ENCODE data around the gene FAR2.
"Not testable (repeated sequence)": the region's sequence is repeated elsewhere in the genome, so short reads cannot be mapped to it uniquely, and the experiment has no call there.

Gene FAR2

DNA sequence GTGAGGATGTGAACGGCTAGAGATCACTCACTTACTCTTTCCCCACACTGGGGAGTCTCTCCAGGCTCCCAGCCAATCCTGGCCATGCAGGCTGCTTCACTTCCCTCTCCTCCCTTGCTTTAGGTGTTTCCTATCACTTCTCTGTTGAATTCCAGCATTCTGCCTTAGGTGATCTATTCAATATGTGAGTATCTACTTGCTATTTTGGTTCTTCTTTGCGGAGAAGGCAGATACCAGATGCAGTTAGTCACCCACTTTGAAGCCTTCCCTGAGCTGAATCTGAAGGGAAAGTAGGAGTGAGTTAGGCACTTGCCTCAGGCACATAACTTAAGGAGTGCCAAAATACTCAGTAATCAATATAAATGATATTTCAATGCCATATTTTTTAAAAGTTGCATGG is 36.0 kb upstream of the FAR2 start:
- DNase-seq, result no peak
- Histone ChIP-seq H3K4me3 (ENCODE audit: low read depth, low read length) (no peak overlapping the region), H3K36me3 (replicated peaks) (no peaks in the 10 kb centered on the region), H3K27me3 (replicated peaks) (no peaks in the 10 kb centered on the region), H3K27ac (no peak overlapping the region)
- TF ChIP-seq, protein P1, sequence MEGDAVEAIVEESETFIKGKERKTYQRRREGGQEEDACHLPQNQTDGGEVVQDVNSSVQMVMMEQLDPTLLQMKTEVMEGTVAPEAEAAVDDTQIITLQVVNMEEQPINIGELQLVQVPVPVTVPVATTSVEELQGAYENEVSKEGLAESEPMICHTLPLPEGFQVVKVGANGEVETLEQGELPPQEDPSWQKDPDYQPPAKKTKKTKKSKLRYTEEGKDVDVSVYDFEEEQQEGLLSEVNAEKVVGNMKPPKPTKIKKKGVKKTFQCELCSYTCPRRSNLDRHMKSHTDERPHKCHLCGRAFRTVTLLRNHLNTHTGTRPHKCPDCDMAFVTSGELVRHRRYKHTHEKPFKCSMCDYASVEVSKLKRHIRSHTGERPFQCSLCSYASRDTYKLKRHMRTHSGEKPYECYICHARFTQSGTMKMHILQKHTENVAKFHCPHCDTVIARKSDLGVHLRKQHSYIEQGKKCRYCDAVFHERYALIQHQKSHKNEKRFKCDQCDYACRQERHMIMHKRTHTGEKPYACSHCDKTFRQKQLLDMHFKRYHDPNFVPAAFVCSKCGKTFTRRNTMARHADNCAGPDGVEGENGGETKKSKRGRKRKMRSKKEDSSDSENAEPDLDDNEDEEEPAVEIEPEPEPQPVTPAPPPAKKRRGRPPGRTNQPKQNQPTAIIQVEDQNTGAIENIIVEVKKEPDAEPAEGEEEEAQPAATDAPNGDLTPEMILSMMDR (IDR thresholded peaks at IDR 0.05; ENCODE audit: low read depth, low read length, missing control alignments), result no peak
- in situ Hi-C loops (cut with HindIII; ENCODE audit: low pct_ligation_motif_present, low sequenced_read_pairs), result no loop called here

DNA sequence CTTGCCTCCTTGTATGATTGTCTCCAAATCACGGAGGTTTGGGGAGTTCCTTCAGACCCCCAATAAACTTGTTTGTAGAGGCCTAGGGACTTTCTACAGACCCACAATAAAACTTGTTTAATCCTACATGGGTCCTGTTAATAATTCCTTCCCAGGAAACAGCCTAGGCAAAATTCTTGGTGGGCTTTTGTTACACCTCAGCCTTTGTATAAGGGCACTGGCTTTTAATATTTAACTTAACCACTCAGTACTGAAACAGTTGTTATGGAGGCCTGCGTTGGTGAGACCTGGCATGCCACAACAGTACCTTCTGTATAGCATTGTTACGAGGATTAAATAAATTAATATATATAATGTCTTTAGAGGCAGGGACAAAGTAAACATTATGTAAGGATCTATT is 32.7 kb upstream of the FAR2 start:
- TF ChIP-seq, protein P1 (IDR thresholded peaks at IDR 0.05; ENCODE audit: low read depth, low read length, missing control alignments), result no peak
- H3K4me3 ChIP-seq (ENCODE audit: low read depth, low read length), result no peak overlapping the region
- H3K27ac ChIP-seq, result no peak overlapping the region
- no peaks in the 10 kb centered on the region for H3K36me3 ChIP-seq (replicated peaks)
- no peaks in the 10 kb centered on the region for H3K27me3 ChIP-seq (replicated peaks)
- in situ Hi-C loops (cut with HindIII; ENCODE audit: low pct_ligation_motif_present, low sequenced_read_pairs), result no loop called here
- no peak for DNase-seq

DNA sequence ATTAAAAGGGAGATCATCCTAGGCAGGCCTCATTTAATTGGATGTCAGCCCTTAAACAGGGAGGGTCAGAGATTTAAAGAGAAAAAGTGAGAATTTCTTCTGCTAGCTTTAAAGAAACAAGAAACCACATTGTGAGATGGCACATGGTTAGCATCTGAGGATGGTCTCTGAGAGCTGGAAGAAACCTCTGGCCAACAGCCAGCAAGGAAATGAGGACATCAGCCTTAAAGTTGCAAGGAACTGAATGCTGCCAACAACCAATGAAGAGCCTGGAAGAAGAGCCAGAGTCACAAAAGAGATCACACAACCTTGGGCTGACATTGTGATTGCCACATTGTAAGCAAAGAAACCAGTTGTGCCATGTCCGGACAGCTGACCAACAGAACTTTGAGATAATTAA is 17.5 kb upstream of the FAR2 start:
- Histone ChIP-seq H3K27ac (no peak overlapping the region), H3K4me3 (ENCODE audit: low read depth, low read length) (no peak overlapping the region), H3K27me3 (replicated peaks) (no peaks in the 10 kb centered on the region), H3K36me3 (replicated peaks) (no peaks in the 10 kb centered on the region)
- in situ Hi-C loops (cut with HindIII; ENCODE audit: low pct_ligation_motif_present, low sequenced_read_pairs), result no loop called here
- DNase-seq, result peak; percentile 24
- TF ChIP-seq, protein P1 (IDR thresholded peaks at IDR 0.05; ENCODE audit: low read depth, low read length, missing control alignments), result no peak

DNA sequence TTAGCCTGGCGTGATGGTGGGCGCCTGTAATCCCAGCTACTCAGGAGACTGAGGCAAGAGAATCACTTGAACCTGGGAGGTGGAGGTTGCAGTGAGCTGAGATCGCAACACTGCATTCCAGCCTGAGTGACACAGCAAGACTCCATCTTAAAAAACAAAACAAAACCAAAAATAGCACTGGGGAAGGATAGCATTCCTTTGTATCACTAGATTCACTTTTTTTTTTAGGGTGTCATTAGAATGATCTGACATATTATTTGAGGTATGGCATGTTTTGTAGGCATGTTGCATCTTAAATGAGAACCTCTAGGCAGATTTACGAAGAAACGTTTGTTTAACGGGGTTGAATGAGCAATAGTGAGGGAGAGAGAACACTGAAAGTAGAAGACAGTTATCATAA is 16.8 kb upstream of the FAR2 start:
- in situ Hi-C loops (cut with HindIII; ENCODE audit: low pct_ligation_motif_present, low sequenced_read_pairs), result no loop called here
- H3K27ac ChIP-seq, result no peak overlapping the region
- no peaks in the 10 kb centered on the region for H3K36me3 ChIP-seq (replicated peaks)
- no peak overlapping the region for H3K4me3 ChIP-seq (ENCODE audit: low read depth, low read length)
- peak; percentile 14 for DNase-seq
- H3K27me3 ChIP-seq (replicated peaks), result no peaks in the 10 kb centered on the region
- TF ChIP-seq, protein P1 (IDR thresholded peaks at IDR 0.05; ENCODE audit: low read depth, low read length, missing control alignments), result no peak

DNA sequence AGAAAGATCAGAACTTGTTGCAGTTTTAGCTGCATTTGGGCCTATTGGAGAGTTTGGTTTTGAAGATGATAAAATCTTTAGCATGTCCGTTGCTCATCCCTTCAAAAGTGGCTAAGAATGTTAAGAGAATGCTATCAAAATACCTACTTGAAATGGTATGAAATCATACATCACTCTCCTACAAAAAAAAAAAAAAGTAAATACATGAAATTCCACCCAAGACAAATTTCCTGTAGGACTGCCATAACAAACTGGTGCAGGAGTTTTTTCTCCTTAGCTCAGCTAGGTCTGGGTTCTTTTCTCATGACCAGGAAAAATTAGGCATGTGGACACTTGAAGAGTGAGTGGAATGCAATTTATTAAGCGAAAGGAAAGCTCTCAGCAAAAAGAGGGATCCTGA is 15.9 kb upstream of the FAR2 start:
- H3K27ac ChIP-seq, result no peak overlapping the region
- no peak for DNase-seq
- no peaks in the 10 kb centered on the region for H3K27me3 ChIP-seq (replicated peaks)
- no peaks in the 10 kb centered on the region for H3K36me3 ChIP-seq (replicated peaks)
- no peak overlapping the region for H3K4me3 ChIP-seq (ENCODE audit: low read depth, low read length)
- TF ChIP-seq, protein P1 (IDR thresholded peaks at IDR 0.05; ENCODE audit: low read depth, low read length, missing control alignments), result no peak
- in situ Hi-C loops (cut with HindIII; ENCODE audit: low pct_ligation_motif_present, low sequenced_read_pairs), result no loop called here

DNA sequence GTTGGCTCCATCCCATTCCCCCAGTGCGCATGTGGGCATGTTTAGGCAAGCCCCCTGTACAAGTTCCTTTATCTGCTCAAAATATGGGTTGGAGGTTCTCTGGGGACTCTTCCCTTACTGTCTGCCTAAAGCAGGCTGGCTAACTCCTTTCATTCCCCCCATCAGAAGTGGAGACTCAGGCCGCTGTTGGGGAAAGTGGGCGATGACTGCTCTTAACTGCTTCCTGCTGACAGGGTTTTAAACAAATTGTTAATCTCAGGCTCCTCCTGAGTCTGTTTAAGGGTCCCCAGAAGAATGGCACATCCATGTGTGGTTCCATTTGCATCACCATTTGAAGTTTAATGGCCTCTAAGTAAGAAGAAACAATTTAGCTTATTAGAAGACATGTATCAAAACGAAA is 15.4 kb upstream of the FAR2 start:
- in situ Hi-C loops (cut with HindIII; ENCODE audit: low pct_ligation_motif_present, low sequenced_read_pairs), result no loop called here
- TF ChIP-seq, protein P1 (IDR thresholded peaks at IDR 0.05; ENCODE audit: low read depth, low read length, missing control alignments), result no peak
- no peak for DNase-seq
- no peak overlapping the region for H3K27ac ChIP-seq
- H3K36me3 ChIP-seq (replicated peaks), result no peaks in the 10 kb centered on the region
- H3K27me3 ChIP-seq (replicated peaks), result no peaks in the 10 kb centered on the region
- no peak overlapping the region for H3K4me3 ChIP-seq (ENCODE audit: low read depth, low read length)

DNA sequence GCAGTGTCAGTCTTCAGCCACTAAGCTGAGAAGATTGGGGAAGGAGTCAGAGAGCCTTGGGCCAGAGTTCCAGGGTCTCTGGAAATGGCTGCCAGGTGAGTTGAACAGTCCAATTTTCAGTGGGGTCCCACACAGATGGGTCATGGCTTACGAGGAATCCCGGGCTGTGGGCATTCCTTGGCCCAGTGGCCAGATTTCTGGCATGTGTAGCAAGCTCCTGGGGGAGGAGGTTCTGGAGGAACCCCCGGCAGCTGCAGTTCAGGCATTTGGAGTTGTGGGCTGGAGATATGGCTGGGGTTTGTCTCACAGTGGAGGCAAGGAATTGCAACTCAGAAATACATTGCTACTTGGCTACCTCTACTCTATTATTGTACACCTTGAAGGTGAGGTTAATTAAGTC is 10.8 kb upstream of the FAR2 start:
- H3K36me3 ChIP-seq (replicated peaks); H3K27ac ChIP-seq; H3K4me3 ChIP-seq (ENCODE audit: low read depth, low read length); H3K27me3 ChIP-seq (replicated peaks); DNase-seq; in situ Hi-C loops (cut with HindIII; ENCODE audit: low pct_ligation_motif_present, low sequenced_read_pairs): not testable (repeated sequence)

DNA sequence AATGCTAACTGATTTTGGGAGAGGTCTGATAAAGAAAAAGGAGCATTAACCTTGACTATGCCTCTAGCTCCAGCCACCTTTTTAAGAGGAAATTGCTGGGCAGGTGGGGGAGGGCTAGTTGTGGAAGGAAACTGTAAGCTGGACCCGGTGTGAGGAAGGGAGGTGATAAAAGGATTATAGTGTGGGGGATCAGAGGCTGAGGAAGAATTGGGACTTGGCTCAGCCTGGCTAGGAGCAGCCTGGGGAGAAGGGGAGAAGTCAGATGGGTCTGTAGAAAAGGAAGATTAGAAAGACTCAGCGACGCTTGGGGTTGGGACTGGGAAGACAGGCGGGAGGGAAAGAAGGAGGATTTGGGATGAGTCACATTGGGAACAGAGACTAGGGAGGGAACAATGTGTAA is 10.2 kb upstream of the FAR2 start:
- H3K36me3 ChIP-seq (replicated peaks); H3K27me3 ChIP-seq (replicated peaks); in situ Hi-C loops (cut with HindIII; ENCODE audit: low pct_ligation_motif_present, low sequenced_read_pairs); H3K4me3 ChIP-seq (ENCODE audit: low read depth, low read length); DNase-seq; H3K27ac ChIP-seq: not testable (repeated sequence)
